GM18951 (cell line): ENCODE results near the gene BRAF.
"Not testable (repeated sequence)": the region's sequence is repeated elsewhere in the genome, so short reads cannot be mapped to it uniquely, and the experiment has no call there.

Experiments
- POLR2A ChIP-seq: IDR thresholded peaks from 4 replicates; pipeline ENCODE4 v1.6.1; 2011; ENCODE audit warnings: mild to moderate bottlenecking; ENCODE audit not compliant: insufficient read length, insufficient read depth; ENCODE audit errors: extremely low read depth
- in situ Hi-C: fragments of 300-500 bp; cut with MboI; formaldehyde crosslinking; loops from one replicate; pipeline ENCODE4 v1.12.0; 2022; ENCODE audit warnings: low sequenced_read_pairs, mixed read lengths, inconsistent platforms; ENCODE audit not compliant: unreplicated experiment

The BRAF gene

DNA sequence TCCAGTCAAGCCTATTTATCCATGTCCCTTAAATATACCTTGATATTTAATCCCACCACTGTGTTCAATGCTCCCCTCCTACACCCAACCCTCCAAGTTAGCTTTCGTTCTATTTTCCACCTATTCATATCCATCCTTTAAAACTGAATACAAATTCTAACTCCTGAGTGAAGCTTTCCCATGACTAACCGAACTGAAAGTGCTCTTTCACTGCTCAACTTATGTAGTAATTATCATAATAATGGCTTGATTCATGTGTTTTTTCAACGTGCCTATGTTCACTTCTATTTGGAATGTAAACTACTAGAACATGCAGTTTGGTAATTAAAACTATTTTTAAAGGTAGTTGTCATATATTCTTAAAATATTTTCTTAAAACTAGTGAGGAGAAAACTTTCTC is 170.2 kb downstream of the BRAF start:
- no peak for TF ChIP-seq POLR2A
- in situ Hi-C loops, result no loop called here

DNA sequence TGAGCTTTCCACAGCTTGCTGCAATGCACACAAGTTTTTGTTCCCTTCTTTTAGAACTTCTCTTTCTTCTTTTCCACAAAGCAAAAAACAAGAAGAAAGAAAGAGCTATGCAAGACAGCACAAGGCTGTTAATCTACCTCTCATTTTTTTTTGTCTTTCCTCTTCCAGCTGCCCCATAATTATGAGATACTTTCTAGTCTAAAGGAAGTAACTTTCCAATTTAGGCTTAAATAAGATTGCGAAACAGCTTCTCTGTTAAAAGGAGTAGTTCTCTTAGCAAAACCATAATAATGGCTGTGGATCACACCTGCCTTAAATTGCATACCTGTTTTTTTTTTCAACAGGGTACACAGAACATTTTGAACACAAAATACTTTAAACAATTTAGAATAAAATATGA is 172.2 kb downstream of the BRAF start:
- TF ChIP-seq POLR2A, result no peak
- in situ Hi-C loops, result no loop called here

DNA sequence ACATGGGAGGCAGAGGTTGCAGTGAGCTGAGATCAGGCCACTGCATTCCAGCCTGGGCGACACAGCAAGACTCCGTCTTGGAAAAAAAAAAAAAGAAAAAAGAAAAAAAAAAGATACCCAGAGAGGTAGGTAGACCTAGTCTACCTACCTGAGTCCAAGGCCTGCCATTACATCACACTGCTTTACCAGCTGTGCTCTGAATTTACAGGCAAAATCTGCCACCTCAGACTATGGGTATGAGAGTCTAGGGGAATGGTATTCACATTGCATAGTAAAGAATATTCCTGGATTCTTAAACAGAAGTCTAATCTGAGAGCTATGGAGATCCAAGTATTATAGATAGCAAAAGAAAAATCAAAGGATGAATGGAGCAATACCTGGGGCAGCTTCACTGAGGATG is 178.0 kb downstream of the BRAF start:
- TF ChIP-seq POLR2A, result no peak
- in situ Hi-C loops, result no loop called here

GRCh38 chr7:140745266-140746058 is 179.3 kb downstream of the BRAF start:
- TF ChIP-seq POLR2A, result no peak
- in situ Hi-C loops, result no loop called here

- in situ Hi-C loops, result no loop called here
- TF ChIP-seq POLR2A, result no peak
Observed at GRCh38 chr7:140744005-140744404, 180.7 kb downstream of the BRAF start.

DNA sequence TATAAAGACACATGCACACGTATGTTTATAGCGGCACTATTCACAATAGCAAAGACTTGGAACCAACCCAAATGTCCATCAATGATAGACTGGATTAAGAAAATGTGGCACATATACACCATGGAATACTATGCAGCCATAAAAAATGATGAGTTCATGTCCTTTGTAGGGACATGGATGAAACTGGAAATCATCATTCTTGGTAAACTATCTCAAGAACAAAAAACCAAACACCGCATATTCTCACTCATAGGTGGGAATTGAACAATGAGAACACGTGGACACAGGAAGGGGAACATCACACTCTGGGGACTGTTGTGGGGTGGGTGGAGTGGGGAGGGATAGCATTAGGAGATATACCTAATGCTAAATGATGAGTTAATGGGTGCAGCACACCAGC is 181.5 kb downstream of the BRAF start:
- in situ Hi-C loops, result not testable (repeated sequence)

DNA sequence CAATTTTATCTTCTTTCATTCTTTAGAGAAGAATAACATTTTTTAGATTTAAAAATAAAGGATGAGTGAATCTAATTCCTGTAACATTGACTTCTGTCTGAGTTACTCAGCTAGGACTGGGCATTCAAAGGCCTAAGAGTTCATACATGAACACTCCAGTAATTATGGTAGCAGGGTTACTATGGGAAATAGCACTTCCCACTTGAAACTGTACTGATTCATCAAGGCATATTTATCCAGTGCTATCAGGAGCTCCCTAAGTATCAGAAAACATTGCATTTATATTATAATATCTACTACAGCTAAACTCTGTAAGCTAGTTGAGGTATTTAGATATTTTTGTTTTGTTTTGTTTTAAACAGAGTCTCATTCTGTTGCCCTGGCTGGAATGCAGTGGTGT is 186.4 kb downstream of the BRAF start:
- in situ Hi-C loops, result no loop called here
- TF ChIP-seq POLR2A, result no peak

GRCh38 chr7:140734729-140735128 is 190.0 kb downstream of the BRAF start:
- in situ Hi-C loops, result no loop called here
- no peak for TF ChIP-seq POLR2A

DNA sequence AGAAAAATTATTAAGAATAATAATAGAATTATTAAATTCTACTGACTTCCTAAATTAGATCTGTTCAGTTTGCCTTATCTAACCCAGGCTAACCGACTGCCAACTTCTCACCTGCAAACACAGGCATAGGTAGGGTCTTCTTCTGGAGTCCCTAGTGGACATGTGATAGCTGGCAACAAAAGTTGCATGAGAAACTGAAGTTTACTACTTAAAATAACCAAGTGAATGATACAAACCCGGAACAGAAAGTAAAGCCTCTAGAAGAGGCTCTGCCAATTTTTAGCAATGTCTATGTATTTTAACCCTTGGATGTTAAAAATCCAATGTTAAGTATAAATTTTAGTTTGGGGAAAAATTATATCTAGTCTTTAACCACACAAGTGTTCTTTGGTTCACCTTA is 190.6 kb downstream of the BRAF start:
- in situ Hi-C loops, result no loop called here
- no peak for TF ChIP-seq POLR2A

DNA sequence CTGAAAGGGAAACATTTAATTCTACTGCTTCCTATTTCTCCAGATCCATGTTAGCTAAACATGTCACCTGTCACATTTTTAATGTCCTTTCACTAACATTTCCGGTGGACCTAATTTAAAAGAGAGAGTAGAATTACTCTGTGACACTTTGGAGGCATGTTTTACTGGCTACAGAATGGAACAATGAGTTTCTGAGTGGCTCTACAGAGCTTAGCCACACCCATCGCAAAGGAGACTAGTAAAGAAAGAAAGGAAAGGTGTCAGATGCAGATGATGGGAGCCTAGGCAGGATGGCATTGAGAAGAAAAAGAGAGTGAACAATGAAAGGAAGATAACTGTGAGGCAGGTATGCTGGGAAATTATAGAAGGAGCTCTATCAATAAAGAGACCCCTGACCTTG is 192.3 kb downstream of the BRAF start:
- in situ Hi-C loops, result no loop called here

GRCh38 chr7:140726281-140726680 is 198.4 kb downstream of the BRAF start:
- in situ Hi-C loops, result no loop called here
- no peak for TF ChIP-seq POLR2A

More for the DNA sequence above, 192.3 kb downstream of the BRAF start:
- TF ChIP-seq POLR2A, result no peak

DNA sequence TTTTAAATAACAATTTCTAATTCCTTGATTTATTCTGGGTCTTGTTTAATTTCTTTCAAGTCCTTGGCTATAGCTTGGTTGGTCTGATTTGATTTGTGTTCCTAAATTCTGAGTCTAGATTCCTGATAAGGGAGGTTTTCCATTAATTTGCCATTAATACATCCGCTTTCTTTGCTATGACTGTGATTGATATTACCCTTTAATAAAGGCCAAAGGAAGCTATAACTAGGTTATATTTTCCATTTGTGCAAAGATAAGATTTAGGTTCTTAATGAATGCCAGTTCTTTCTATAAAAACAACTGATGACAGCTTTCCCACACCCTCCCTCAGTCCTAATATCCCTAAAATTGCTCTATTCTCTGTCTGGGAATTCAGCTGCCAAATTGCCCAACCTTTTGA is 200.0 kb downstream of the BRAF start:
- in situ Hi-C loops, result no loop called here
- TF ChIP-seq POLR2A, result no peak

DNA sequence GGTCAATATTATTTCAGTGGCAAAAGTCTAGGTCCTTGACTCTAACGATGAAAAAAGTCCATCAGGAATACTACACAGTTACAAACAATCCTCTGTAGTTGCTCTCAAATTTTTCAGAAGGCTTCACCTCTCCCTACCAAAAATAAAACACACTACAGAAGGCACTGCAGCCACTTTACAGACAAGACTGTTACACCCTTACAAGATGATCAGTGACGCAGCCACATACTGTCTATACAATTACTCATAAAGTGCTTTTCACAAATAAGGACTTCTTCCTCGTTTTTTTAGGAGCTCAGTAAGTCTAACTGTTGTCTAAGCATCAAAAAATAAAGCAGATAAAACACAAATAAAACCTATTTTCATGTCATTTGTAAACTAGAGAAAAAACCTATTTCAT is 201.2 kb downstream of the BRAF start:
- TF ChIP-seq POLR2A, result no peak
- in situ Hi-C loops, result no loop called here

- TF ChIP-seq POLR2A, result no peak
- in situ Hi-C loops, result no loop called here
Observed at GRCh38 chr7:140723006-140723405, 201.7 kb downstream of the BRAF start.

DNA sequence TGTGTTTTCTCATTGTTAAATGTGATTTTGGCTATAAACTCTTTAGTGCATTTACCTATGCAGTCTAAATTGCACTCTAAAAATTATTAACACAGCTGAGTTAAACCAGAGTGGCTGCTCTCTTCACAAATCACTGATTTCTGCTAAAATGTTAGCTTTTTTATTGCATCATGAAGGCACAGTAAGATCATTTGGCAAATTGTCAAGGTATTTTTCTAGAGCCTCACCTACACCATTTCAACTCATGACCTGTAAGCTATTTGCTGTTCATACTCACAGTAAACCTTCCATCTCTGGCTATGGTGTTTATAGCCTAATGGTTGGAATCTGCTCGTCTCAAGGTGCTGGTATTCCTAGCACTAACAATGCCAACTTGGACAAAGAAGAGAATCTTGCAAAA is 202.5 kb downstream of the BRAF start:
- TF ChIP-seq POLR2A, result no peak
- in situ Hi-C loops, result no loop called here

GRCh38 chr7:140719721-140720120 is 205.0 kb downstream of the BRAF start:
- TF ChIP-seq POLR2A, result no peak
- in situ Hi-C loops, result no loop called here
